IPS DF 4.7 (cell line): ENCODE data around the gene NUFIP1.
"Not testable (repeated sequence)": the region's sequence is repeated elsewhere in the genome, so short reads cannot be mapped to it uniquely, and the experiment has no call there.

ENCODE experiments used
- DNase-seq: peaks from one replicate; pipeline ENCODE4 v3.0.0-alpha.2; 2013; ENCODE audit warnings: low spot score; ENCODE audit errors: extremely low read depth

Gene NUFIP1

GRCh38 chr13:44989071-44989889, at the start of gene NUFIP1, which contains the start of gene GPALPP1:
Gene NUFIP1 (minus strand): TSS chr13:44989471. CDS start chr13:44989436, 35 bp downstream.
Gene GPALPP1 (plus strand): TSS chr13:44989538. CDS start chr13:44989655, 117 bp downstream.
- peak; percentile 89 for DNase-seq

GRCh38 chr13:45036206-45036605, 46.9 kb upstream of the NUFIP1 start:
- no peak for DNase-seq

GRCh38 chr13:45034342-45034741, 45.1 kb upstream of the NUFIP1 start:
- no peak for DNase-seq

- no peak for DNase-seq
Measured at GRCh38 chr13:45024847-45025246, 35.6 kb upstream of the NUFIP1 start.

- no peak for DNase-seq
Measured at GRCh38 chr13:45021250-45021649, 32.0 kb upstream of the NUFIP1 start.

- DNase-seq: not testable (repeated sequence)
Measured at GRCh38 chr13:45019981-45020380, 30.7 kb upstream of the NUFIP1 start.

- DNase-seq: no peak
Measured at GRCh38 chr13:45016792-45017425, 27.6 kb upstream of the NUFIP1 start.

GRCh38 chr13:45015300-45015699, 26.0 kb upstream of the NUFIP1 start:
- no peak for DNase-seq

- no peak for DNase-seq
Measured at GRCh38 chr13:45011198-45011597, 21.9 kb upstream of the NUFIP1 start.

GRCh38 chr13:45007823-45008222, 18.6 kb upstream of the NUFIP1 start:
- DNase-seq: no peak

- DNase-seq: no peak
Measured at GRCh38 chr13:45007225-45007624, 18.0 kb upstream of the NUFIP1 start.

GRCh38 chr13:45004096-45004495, 14.8 kb upstream of the NUFIP1 start:
- no peak for DNase-seq

GRCh38 chr13:45003417-45003816, 14.1 kb upstream of the NUFIP1 start:
- DNase-seq: no peak

GRCh38 chr13:44989941-44990340, 670 bp upstream of the NUFIP1 start:
- no peak for DNase-seq

GRCh38 chr13:44978328-44978727, 10.9 kb downstream of the NUFIP1 start:
- no peak for DNase-seq

GRCh38 chr13:44976949-44977583, 12.2 kb downstream of the NUFIP1 start:
- DNase-seq: no peak

- DNase-seq: no peak
Measured at GRCh38 chr13:44976196-44976595, 13.1 kb downstream of the NUFIP1 start.

- DNase-seq: no peak
Measured at GRCh38 chr13:44974056-44974793, 15.0 kb downstream of the NUFIP1 start.

GRCh38 chr13:44972956-44973581, 16.2 kb downstream of the NUFIP1 start:
- no peak for DNase-seq

- no peak for DNase-seq
Measured at GRCh38 chr13:44971656-44972595, 17.3 kb downstream of the NUFIP1 start.
